A549 (cell line): ENCODE data around the gene ELN. TPM values are rescaled to one million over a fixed set of nuclear protein-coding genes. Genes with fewer than 3 reads are reported as not detected.
"Not testable (repeated sequence)": the region's sequence is repeated elsewhere in the genome, so short reads cannot be mapped to it uniquely, and the experiment has no call there.

Source experiments
- ATAC-seq, 2 experiments: fragments of 200-7000 bp in 1 of 2; fragments of >200 bp in 1 of 2; cut with Nextera tagmentation in 1 of 2; cut with Tn5 transposase in 1 of 2; 3 replicates each; pipeline versions ENCODE4 v1.8.0 to v1.9.1; 2018 to 2020; ENCODE audit warnings: mild to moderate bottlenecking in 1 of 2, moderate library complexity in 1 of 2
- CTCF ChIA-PET: fragments of 300-600 bp; sonication (Branson Sonifier 250); formaldehyde crosslinking; extraction: SDS; loops from one replicate; lab custom pipeline; 2021; ENCODE audit warnings: antibody characterized with exemption, inconsistent platforms; lab: Yijun Ruan, JAX
- POLR2A ChIA-PET: fragments of 350-600 bp; formaldehyde crosslinking; extraction: SDS; loops from one replicate; lab custom pipeline; 2021; ENCODE audit warnings: antibody characterized with exemption, inconsistent platforms; lab: Yijun Ruan, JAX
- DNase-seq, 2 experiments: peaks; one replicate each; pipeline versions ENCODE4 v3.0.0 to v3.0.0-alpha.2; 2011 to 2016; ENCODE audit warnings: low read depth in 1 of 2, low spot score in 1 of 2
- FAIRE-seq: peaks from 2 replicates; lab custom pipeline; 2011; peaks lifted over from hg19 to GRCh38; lab: Jason Lieb, UNC
- H3K27ac ChIP-seq, 2 experiments: fragments of >200 bp; sonication (Bioruptor Twin); formaldehyde crosslinking; 3 replicates each; pipeline ENCODE4 v1.5.1; 2016 to 2017
- H3K4me1 ChIP-seq: fragments of >200 bp; sonication (Bioruptor Twin); formaldehyde crosslinking; 3 replicates; pipeline ENCODE4 v1.6.1; 2016
- H3K4me2 ChIP-seq: fragments of >200 bp; sonication (Bioruptor Twin); formaldehyde crosslinking; 3 replicates; pipeline ENCODE4 v1.6.1; 2016
- H3K4me3 ChIP-seq: fragments of >200 bp; sonication (Bioruptor Twin); formaldehyde crosslinking; 3 replicates; pipeline ENCODE4 v1.5.1; 2016
- H3K9me3 ChIP-seq: fragments of >200 bp; sonication (Bioruptor Twin); formaldehyde crosslinking; 3 replicates; pipeline ENCODE4 v1.6.1; 2016
- CHD4 ChIP-seq: fragments of 200-600 bp; sonication (generic); IDR thresholded peaks from 2 replicates; pipeline ENCODE4 v1.6.1; 2016; ENCODE audit warnings: antibody characterized with exemption, mild to moderate bottlenecking, borderline replicate concordance
- EP300 ChIP-seq, 2 experiments: fragments of >200 bp; sonication (Bioruptor Twin); formaldehyde crosslinking; IDR thresholded peaks; 2 replicates in 1 of 2; 3 replicates in 1 of 2; pipeline ENCODE4 v1.6.1; 2016 to 2017
- ESRRA ChIP-seq: fragments of 150-350 bp; IDR thresholded peaks from 2 replicates; pipeline ENCODE4 v1.6.1; 2014; ENCODE audit warnings: mild to moderate bottlenecking, low read length, borderline replicate concordance
- FOSL2 ChIP-seq, 2 experiments: fragments of 450-650 bp in 1 of 2; fragments of >200 bp in 1 of 2; sonication (Bioruptor Twin) in 1 of 2; formaldehyde crosslinking; IDR thresholded peaks; 2 replicates each; pipeline versions ENCODE4 v1.5.0 to v1.6.1; 2016 to 2020; ENCODE audit warnings: mild to moderate bottlenecking in 1 of 2, moderate library complexity in 1 of 2
- FOXS1 ChIP-seq: fragments of 250-450 bp; sonication (Bioruptor Pico); IDR thresholded peaks from 2 replicates; pipeline ENCODE4 v1.5.0; 2020; ENCODE audit warnings: mild to moderate bottlenecking, moderate library complexity
- HES2 ChIP-seq: fragments of >200 bp; sonication (Bioruptor Twin); formaldehyde crosslinking; IDR thresholded peaks from 2 replicates; pipeline ENCODE4 v1.6.1; 2016
- HMGXB4 ChIP-seq: fragments of 250-450 bp; sonication (Bioruptor Pico); IDR thresholded peaks from 2 replicates; pipeline ENCODE4 v1.5.0; 2021; ENCODE audit warnings: mild to moderate bottlenecking, moderate library complexity, borderline replicate concordance
- MAFK ChIP-seq: fragments of 450-650 bp; IDR thresholded peaks from 2 replicates; pipeline ENCODE4 v1.6.1; 2014; ENCODE audit not compliant: partially characterized antibody
- MYC ChIP-seq: IDR thresholded peaks from 2 replicates; pipeline ENCODE4 v1.6.1; 2012; ENCODE audit warnings: mild to moderate bottlenecking, inconsistent platforms, low read length, improper control_type of control experiment, borderline replicate concordance
- NFE2L2 ChIP-seq: fragments of 150-350 bp; conservative IDR thresholded peaks from 2 replicates; pipeline ENCODE4 v1.6.1; 2014; ENCODE audit warnings: low read length
- PBX3 ChIP-seq: IDR thresholded peaks from 2 replicates; pipeline ENCODE4 v1.6.1; 2012
- PHF8 ChIP-seq: fragments of 200-600 bp; sonication (generic); IDR thresholded peaks from 2 replicates; pipeline ENCODE4 v1.6.1; 2016; ENCODE audit warnings: low read depth, mild to moderate bottlenecking, antibody characterized with exemption, moderate library complexity, borderline replicate concordance
- POLR2A ChIP-seq: IDR thresholded peaks from 2 replicates; pipeline ENCODE4 v1.6.1; 2012; ENCODE audit warnings: mild to moderate bottlenecking, low read length
- RARB ChIP-seq: fragments of 250-450 bp; sonication (Bioruptor Pico); IDR thresholded peaks from 2 replicates; pipeline ENCODE4 v1.8.0; 2021; ENCODE audit warnings: mild to moderate bottlenecking, moderate library complexity
- RCOR1 ChIP-seq: fragments of 150-350 bp; IDR thresholded peaks from 2 replicates; pipeline ENCODE4 v1.6.1; 2014; ENCODE audit warnings: antibody characterized with exemption, low read length, low read depth
- TP53 ChIP-seq: fragments of 250-450 bp; sonication (Bioruptor Pico); IDR thresholded peaks from 2 replicates; pipeline ENCODE4 v1.5.0; 2021; ENCODE audit warnings: mild to moderate bottlenecking, moderate library complexity
- ZC3H11A ChIP-seq: fragments of 450-650 bp; IDR thresholded peaks from 2 replicates; pipeline ENCODE4 v1.6.1; 2014; ENCODE audit warnings: antibody characterized with exemption, mild to moderate bottlenecking
- ZFP36 ChIP-seq: fragments of 450-650 bp; IDR thresholded peaks from 2 replicates; pipeline ENCODE4 v1.6.1; 2014; ENCODE audit warnings: borderline replicate concordance; ENCODE audit not compliant: partially characterized antibody
- ZNF302 ChIP-seq: fragments of 250-450 bp; sonication (Bioruptor Pico); IDR thresholded peaks from 2 replicates; pipeline ENCODE4 v1.9.0; 2021; ENCODE audit warnings: inconsistent platforms, mild to moderate bottlenecking, moderate library complexity
- WGBS: methylation state at CpG from one replicate; pipeline ENCODE4 v1.1.6; 2017; ENCODE audit errors: missing lambda C conversion rate; 5-methylcytosine and 5-hydroxymethylcytosine counted together
- polyA plus RNA-seq, 4 experiments: library from polyadenylated mRNA; depleted of rRNA in 3 of 4; stranded (reverse); fragments of >200 nt; fragmentation: RNase III in 1 of 4; extraction: RNeasy Plus Mini Kit Qiagen cat#74134 plus additional on column Dnase treatment in 1 of 4; gene quantifications; 2 replicates in 3 of 4; 3 replicates in 1 of 4; pipeline ENCODE4 v1.2.3, GENCODE V29; 2011 to 2017

The ELN gene
- polyA plus RNA-seq, 2 of the 4 experiments (the other 2 are of a cell fraction): 0.09 to 0.16 TPM

GRCh38 chr7:74011421-74011820 is 16.6 kb upstream of the ELN start:
- POLR2A ChIA-PET, H3K9me3 ChIP-seq, FAIRE-seq, H3K27ac ChIP-seq, H3K4me1 ChIP-seq, DNase-seq, ATAC-seq, H3K4me3 ChIP-seq, H3K4me2 ChIP-seq: not testable (repeated sequence)
- WGBS: 87% methylated on average over 4 of the region's 4 CpGs
- peak; percentile 54 for TF ChIP-seq ZC3H11A
- CTCF ChIA-PET: interaction anchor here (0.7 to 7.0 kb wide), 3 partner anchors 15 to 145 kb away, joined by 3 to 57 read pairs (median 37); partner anchors contain the start of gene ELN

GRCh38 chr7:74012842-74013249 is 15.1 kb upstream of the ELN start:
- no peak for ATAC-seq
- FAIRE-seq: no peak

GRCh38 chr7:74013539-74014272 is 14.3 kb upstream of the ELN start:
- Histone ChIP-seq H3K9me3 (no peaks in the 10 kb centered on the region), H3K4me3 (no peak overlapping the region), H3K4me2 (no peak overlapping the region), H3K27ac (no peak overlapping the region), H3K4me1 (no peaks in the 10 kb centered on the region)
- no peak for TF ChIP-seq HES2
- TF ChIP-seq ZNF302: no peak
- no peak for TF ChIP-seq CHD4
- TF ChIP-seq PBX3: no peak
- no peak for TF ChIP-seq RCOR1
- no peak for TF ChIP-seq HMGXB4
- no peak for TF ChIP-seq MYC
- no peak for TF ChIP-seq FOXS1 (CRISPR knock-in tag)
- TF ChIP-seq NFE2L2: no peak
- no peak; a peak in 1 of 6 replicates for ATAC-seq
- no peak for DNase-seq
- POLR2A ChIA-PET: no interaction called here
- no peak for FAIRE-seq
- WGBS: 84% methylated on average over 11 of the region's 16 CpGs
- CTCF ChIA-PET: interaction anchor here (0.7 to 7.0 kb wide), 2 partner anchors 12 to 159 kb away, joined by 3 to 57 read pairs; partner anchors contain the start of gene ELN

More at GRCh38 chr7:74012842-74013249, 15.1 kb upstream of the ELN start:
- TF ChIP-seq MAFK (peak; percentile 37), RARB (CRISPR knock-in tag) (no peak), CHD4 (no peak), MYC (no peak), ESRRA (no peak), TP53 (CRISPR knock-in tag) (no peak), ZFP36 (no peak)
- H3K27ac ChIP-seq: no peak overlapping the region
- no peaks in the 10 kb centered on the region for H3K9me3 ChIP-seq
- POLR2A ChIA-PET: no interaction called here
- H3K4me2 ChIP-seq: no peak overlapping the region
- WGBS: 90% methylated on average over 11 of the region's 13 CpGs
- no peak overlapping the region for H3K4me3 ChIP-seq
- H3K4me1 ChIP-seq: no peaks in the 10 kb centered on the region
- no peak for DNase-seq
- CTCF ChIA-PET: interaction anchor here (7.0 kb wide), 1 partner anchor 13 kb away, joined by 57 read pairs; the partner anchor contains the start of gene ELN

GRCh38 chr7:74014931-74015330 is 13.0 kb upstream of the ELN start:
- H3K9me3 ChIP-seq: no peaks in the 10 kb centered on the region
- WGBS: 85% methylated on average over 6 of the region's 6 CpGs
- TF ChIP-seq POLR2A (no peak), CHD4 (no peak), FOSL2 (IDR thresholded peaks at IDR 0.05) (no peak), FOSL2 (CRISPR knock-in tag; IDR thresholded peaks at IDR 0.05) (no peak), PHF8 (no peak), EP300 (IDR thresholded peaks at IDR 0.05) (no peak)
- POLR2A ChIA-PET: no interaction called here
- no peak for ATAC-seq
- CTCF ChIA-PET: interaction anchor here (7.0 kb wide), 1 partner anchor 11 kb away, joined by 57 read pairs; the partner anchor contains the start of gene ELN
- no peak overlapping the region for H3K4me3 ChIP-seq
- H3K27ac ChIP-seq: no peak overlapping the region
- H3K4me2 ChIP-seq: no peak overlapping the region
- no peak for DNase-seq
- no peak for FAIRE-seq
- H3K4me1 ChIP-seq: no peaks in the 10 kb centered on the region
